Activated CD4-positive, CD25-positive, alpha-beta regulatory T cell (primary cell): Measurements from ENCODE around the gene MLLT1.

Experiments
- DNase-seq, 4 experiments: peaks; one replicate each; lab custom pipeline; 2025; lab: John Stamatoyannopoulos, UW

The MLLT1 gene

DNA sequence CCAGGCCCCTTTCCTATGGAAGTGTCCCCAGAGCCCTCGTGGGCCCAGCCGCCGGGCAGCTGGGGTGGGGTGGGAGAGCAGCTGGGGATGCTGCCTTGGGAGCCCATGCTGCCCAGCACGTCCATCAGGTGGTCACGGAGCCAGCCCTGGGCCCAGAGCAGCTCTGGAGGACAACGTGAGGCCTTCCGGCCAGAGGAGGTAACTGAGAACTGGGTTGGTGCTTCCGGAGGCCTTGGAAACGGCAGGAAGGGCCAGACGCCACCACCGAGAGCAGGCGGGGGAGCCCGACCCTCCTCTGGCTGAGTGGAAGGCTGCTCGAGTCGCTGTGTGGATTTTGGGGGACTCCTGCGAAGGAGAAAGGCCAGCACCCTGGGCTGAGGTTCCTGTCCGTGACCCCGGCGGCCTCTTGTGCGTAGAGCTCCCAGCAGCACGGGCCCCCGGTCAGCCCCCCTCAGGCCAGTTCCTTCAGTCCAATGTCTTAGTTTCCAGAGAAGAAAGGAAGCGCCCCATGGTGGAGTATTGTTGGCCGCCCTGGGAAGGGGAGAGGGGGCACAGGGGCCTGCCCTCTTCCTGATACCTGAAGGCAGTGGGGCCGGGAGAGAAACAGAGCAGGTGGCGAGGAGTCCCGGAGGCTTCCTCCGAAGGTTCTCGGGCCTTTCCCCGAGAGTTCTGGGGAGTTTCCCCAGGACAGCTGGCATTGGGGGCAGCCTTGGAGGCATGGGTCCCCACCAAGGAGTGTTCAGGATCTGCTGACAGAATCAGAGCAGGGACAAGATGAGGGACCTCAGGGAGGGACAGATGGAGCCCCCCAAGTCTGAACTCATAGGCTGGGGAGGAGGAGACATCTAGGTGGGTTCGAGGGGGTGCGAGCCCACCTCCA is 68.8 kb downstream of the MLLT1 start:
- no peak for DNase-seq

DNA sequence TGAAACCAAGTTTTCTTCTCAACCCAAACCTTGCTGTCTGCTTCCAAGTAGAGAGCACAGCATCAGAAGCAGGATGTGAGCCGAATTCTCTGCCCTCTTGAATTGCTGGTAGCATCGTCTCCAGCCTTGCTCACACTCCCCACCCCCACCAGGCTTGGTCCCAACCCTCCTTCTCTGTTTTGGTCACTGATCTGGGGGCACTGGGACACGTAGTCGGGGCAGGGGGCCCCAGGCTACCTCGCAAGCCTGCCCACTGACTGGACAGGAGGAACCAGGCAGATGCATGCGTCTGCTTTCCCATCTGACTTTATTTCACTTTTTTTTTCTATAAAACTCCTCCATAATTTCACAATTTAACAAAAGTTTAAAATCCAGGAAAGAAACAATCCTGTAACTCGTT is 69.7 kb downstream of the MLLT1 start:
- DNase-seq, result no peak

DNA sequence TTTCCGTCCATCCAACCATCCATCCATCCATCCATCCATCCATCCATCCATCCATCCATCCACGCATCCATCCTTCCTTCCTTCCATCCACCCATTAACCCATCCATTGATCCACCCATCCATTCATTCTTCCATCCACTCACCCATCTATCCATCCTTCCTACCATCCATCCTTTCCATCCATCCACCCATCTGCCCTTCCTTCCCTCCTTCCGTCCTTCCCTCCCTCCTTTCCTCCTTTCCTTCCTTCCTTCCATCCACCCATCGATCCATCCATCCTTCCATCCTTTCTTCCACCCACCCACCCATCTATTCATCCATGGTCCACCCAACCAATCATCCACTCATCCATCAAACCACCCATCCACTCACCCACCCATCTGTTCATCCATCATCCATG is 70.1 kb downstream of the MLLT1 start:
- DNase-seq, result no peak

DNA sequence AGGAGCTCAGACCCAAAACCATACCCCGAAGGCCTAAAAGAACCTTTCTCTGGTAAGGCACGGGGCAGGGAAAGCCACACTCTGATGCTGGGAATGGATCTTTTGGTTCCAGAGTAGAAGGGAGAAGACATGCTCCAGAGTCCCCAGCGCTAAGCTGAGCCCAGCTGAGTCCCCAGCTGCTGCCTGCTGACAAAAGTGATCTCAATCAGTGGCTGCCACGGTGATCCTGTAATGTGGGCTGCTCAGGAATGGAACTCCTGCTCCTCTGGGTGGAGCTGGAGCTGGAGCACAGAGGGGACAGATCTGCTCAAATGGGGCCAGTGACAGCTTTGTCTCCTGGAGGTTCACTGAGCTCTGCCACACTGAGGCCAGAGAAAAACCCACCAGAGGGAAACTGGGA is 70.5 kb downstream of the MLLT1 start:
- no peak for DNase-seq

DNA sequence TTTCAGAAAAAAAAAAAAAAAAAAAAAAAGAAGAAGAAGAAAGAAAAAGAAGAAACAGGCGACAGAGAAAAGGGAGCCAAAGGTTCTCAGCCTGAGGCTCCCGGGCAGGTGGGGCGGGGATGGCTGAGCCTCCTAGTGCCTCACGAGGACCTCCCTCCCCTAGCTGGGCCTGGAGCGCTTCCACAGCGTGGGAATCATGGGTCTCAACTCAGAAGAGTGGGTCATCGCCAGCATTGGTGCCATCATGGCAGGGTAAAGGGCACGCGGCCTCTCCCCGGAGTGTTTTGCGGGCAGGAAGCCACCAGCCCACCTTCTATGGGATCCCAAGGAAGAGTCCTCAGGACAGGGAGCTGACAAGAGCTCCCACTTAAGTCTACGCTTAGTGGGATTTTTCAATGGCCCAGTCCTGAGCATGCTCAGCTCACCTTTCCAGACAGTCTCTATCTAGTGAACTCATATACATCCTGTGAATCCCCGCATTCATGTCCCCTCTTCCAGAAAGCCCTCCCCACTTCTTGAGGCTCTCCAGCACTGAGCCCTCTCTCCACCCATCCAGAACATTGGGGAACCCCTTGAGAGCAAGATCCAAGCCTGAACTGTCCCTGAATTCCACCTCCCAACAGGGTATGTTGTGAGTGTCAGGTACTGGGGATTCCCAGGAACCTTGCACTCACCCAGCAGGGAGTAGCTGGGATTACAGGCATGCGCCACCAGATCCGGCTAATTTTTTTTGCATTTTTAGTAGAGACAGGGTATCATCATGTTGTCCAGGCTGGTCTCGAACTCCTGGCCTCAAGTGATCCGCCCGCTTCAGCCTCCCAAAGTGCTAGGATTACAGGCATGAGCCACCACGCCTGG is 74.7 kb downstream of the MLLT1 start:
- DNase-seq, result no peak

DNA sequence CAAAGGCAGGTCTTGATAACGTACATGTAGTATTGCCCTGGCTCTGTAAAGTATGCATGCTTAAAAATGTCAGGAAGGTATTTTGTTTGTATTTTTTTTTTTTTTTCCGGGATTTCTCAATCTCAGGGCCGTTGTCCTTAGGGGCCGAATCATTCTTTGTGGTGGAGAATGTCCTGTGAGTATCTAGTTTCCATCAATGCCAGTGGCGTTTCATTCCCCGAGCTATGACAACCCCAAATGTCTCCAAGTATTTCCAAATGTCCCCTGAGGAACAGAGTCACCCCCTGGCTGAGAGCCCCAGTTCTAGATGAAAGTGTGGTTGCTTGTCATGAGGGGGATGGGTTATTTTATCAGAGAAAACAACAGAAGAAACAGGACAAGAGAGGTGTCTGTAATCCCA is 75.6 kb downstream of the MLLT1 start:
- DNase-seq, result no peak

DNA sequence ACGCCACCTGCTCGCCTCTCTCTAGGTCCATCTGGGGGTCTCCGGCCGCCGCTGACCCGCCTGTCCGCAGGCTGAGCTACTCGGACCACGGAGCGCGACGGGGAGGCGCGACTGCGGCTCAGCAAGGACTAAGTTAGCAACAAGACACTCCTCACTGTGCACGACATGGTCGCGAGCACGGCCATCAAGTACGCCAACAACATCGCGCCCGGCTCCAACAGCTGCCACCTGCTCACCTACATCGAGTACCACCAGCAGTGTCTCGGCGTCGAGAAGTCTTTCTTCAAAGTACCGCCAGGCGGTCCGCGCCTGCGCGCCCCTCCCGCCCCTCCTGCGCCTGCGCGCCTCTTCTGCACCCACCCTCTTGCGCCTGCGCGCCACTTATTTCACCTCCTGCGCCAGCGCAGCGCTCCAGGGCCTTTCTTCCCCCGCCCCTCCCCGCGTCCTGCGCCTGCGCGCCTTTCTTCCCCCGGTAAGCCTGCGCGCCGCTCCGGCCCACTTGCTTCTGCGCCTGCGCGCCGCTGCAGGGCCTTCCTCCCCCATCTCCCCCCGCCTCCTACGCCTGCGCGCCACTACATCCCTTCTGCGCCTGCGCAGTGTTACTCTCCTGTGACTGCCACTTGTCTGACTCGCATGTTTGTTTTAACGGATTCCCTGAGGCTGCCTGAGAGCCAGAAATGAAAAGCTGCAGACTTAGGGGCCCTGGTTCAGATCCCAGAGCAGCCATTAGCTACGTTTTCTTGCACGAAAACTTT is 80.4 kb downstream of the MLLT1 start:
- DNase-seq, result peak; percentile 97 to 100 (median 98)

DNA sequence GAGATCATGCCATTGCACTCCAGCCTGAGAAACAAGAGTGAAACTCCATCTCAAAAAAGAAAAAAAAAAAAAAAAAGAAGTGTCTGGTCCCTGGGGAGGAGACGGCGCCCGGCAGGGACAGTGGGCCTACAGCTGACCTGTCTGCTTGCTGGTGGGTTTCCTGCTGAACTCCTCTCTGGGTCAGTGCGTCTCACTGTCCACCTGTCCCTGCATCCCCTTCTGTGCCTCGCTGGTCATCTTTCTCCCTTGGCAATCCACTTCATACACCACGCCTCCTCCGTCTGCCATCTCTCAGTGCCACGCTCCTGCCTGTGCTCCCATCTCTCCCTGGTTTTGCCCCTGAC is 80.9 kb downstream of the MLLT1 start:
- no peak for DNase-seq

DNA sequence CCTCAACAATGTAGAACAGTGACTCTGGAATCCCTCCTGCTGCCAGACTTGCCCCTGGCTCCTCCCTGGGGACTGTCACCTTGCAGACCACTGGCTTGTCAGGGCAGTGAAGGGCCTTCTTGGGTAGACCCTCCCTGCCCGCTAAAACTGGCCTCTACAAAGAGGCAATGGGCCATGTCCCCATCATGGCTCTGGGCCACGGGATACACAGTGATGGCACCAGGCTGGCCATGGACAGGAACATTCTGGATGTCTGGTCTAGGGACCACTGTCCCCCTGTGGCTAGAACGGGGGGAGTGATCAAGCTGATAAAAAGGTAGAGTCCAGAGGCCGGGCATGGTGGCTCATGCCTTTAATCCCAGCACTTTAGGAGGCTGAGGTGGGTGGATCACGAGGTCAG is 83.4 kb downstream of the MLLT1 start:
- no peak for DNase-seq

DNA sequence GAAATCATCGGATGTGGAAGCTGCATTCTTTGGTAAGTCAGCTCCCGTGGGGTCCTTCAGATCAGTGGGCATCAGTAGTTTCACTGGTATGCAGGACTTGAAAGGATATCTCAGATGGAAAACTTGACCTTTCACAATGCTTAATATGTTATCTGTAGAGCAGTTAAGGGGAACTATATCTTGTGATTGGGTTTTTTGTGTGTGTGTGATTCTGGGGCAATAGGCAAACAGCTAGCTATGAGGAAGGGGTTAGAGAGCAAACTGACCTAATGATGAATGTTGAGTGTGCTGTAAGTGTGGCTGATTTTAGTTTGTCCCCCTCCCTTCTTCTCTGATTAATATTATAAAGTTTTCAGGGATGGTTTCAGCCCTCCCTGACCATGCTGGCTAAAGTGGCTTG is 91.0 kb downstream of the MLLT1 start:
- no peak for DNase-seq

DNA sequence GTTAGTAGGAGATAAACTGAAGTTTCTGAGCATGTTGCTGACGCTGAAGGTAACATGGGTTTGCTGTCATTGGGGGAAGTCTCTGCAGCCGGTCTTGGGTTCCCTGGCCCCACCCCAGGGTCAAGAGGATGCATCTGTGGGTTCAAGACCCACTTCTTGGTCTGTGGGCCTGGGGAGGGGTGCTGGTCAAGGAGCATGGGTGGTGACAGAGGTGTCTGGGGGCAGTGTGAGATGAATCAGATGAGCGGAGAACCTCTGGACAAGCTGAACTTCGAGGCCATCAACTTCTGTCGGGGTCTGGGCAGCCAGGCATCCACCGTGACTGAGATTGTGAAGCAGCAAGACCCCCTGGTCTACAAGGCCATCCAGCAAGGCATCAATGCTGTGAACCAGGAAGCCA is 92.4 kb downstream of the MLLT1 start:
- DNase-seq, result no peak

DNA sequence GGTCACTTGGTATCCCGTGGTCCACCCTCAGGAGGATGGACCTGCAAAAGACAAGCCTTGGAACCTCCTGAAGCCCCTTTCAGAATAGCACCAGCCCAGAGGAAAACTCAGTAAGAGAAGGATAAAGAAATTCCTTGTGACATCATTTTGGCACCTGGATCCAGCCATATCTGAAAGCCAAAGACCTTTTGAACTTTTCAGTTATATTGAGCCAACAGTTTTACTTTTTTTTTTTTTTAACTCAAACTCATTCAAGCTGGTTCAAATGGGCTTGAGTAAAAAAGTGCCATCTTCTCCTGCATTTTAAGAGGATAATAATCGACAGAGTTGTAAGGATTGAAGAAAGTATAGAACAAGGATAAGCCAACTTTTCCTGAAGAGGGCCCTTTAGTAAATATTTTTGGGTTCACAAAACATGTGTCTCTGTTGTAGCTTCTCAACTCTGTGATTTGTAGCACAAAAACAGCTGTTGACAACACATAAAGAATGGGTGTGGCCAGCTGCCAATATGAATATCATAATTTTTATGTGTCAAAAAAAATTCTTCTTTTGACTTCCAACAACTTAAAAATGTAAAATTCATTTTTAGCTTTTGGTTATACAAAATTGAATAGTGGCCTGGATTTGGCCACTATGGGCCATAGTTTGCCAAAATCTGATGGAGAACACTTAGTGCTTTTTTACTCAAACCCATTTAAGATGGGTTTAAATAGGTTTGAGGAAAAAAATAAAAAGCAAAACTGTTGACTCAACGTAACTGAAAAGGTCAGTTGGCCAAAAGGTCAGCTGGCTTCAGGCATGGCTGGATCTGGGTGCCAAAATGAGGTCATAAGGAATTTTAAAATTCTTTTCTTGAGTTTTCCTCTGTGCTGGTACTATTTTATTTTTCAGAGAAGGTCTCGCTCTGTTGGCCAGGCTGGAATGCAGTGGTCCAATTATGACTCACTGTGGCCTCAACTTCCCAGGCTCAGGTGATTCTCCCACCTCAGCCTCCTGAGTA is 93.6 kb downstream of the MLLT1 start:
- DNase-seq, result no peak

DNA sequence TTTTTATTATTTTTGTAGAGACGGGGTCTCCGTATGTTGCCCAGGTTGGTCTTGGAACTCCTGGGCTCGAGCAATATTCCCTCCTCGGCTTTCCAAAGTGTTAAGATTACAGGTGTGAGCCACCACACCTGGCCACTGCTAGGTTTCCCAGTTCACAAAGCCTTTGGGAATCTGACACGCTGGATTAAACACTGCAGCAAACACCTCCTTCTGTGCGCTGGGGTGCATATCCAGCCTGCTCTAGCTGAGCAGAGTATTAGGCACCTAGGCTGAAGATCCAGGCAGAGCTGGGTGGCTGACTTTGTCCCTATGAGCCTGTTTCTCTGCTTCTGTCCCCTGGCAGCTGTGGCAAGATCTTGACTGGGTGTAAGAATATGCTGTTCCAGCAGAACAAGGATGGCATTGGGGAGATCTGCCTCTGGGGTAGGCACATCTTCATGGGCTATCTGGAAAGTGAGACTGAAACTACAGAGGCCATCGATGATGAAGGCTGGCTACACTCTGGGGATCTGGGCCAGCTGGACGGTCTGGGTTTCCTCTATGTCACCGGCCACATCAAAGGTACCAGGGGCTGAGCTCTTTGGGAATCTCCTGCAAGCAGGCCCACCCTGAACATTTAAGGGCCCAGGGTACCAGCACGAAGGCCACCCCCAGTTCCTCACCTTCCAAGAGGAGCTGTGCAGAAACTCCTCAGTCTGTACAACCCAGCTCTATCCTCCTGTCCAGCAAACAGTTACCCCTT is 94.5 kb downstream of the MLLT1 start:
- DNase-seq, result no peak

DNA sequence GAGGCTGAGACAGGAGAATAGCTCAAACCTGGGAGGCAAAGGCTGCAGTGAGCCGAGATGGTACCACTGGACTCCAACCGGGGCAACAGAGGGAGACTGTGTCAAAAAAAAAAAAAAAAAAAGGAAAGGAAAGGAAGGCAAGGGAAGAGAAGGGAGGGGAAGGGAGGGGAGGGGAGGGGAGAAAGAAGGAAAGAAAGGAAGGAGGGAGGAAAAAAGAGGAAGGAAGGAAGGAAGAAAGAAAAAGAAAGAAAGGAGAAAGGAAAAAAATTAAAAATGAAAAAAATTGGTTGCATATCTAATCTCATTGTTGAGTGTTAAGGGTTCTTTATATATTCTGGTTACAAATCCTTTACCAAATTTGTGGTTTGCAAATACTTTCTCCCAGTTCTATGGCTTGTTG is 98.7 kb downstream of the MLLT1 start:
- no peak for DNase-seq

DNA sequence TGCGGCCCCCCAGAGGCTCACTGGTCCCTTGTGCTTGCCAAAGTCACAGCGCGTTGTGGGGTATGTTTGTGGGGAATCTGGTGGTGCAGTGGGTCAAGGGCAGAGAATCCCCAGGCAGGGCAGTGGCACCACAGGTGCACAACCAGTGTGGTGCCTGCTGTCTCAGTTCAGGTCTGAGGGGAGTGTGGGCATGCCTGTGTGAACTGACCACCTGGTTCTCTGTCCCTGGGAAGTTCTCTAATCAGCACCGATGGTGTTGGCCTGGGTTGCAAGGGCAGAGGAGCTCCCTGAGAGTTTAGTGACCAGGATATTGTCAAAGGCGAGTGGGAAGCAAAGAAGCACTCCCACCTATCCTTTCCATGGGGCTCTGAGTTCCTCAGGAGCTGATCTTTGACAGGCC is 106.6 kb downstream of the MLLT1 start:
- no peak for DNase-seq

DNA sequence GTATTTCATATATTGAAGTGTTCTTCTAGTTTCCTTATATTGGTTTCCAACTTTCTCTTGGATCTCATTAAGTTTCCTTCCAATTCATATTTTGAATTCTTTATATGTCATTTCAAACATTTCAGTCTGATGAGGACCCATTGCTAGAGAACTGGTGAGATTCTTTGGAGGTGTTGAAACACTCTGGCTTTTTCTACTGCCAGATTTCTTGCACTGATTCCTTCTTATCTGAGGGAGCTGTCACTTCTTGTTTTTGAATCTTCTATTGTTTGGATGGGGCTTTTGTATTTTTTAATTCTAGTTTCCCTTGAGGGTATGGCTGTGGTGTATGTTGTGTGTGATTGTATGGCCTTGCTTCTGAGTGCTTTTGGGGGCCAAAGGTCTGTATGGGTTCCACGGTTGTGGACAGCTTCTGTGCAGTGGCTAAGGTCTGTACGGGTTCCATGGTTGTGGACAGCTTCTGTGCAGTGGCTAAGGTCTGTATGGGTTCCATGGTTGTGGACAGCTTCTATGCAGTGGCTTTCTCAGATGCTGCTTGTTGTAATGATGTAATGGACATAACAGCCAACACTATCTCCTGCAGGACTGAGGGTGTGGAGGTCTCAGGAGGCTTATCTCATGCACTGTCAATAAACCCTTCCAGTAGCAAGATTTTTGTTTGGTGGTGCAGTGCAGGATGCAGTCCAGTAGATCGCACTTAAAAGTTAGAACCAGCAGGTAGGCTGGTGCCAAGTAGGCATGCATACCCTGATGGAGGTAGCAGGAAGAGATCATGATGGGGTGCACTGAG is 107.5 kb downstream of the MLLT1 start:
- no peak for DNase-seq

DNA sequence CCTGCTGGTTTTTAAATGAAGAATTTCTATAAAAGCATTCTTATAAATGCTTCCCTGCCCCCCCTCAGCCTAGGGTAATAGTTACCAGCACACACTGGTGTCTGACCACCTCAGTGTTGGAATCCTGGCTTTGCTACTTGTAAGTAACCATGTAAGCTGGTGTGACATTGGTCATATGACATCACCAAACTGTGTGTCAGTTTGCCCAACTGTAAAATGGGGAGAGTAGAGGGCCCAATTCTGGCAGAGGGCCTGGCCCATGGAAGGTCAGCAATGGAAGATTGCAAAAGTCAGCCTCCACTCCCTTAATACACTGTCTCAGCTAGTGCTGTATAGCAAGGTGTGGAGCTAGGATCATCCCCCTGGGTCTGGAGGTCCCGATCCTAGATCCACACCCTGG is 112.7 kb downstream of the MLLT1 start:
- DNase-seq, result no peak

DNA sequence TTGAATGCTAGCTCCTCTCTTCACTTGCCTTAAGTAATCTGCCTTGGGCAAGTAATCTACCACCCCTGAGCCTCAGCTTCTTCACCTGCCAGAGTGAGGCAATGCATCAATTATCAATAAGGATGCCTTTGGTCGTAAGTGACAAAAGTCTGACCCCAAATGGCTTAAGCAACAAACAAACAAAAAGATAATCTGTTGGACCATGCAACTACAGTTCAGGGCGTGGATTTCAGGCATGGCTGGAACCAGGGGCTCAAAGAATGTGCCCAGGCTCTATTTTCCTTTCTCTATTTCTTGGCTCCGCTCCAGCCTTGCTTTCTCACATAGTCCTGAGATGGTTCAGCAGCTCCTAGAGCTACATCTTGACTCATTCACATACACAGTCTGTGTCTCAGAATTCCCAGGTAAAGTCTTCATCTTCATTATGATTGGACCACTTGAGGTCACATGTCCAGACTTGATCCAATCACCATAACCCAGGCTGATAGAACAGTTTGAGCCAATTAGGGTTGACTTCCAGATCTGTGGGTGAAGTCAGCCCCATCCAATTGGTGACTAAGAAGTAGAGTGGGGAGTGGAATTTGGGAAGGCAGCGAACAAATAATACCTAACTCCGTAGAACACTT is 114.8 kb downstream of the MLLT1 start:
- DNase-seq, result no peak

DNA sequence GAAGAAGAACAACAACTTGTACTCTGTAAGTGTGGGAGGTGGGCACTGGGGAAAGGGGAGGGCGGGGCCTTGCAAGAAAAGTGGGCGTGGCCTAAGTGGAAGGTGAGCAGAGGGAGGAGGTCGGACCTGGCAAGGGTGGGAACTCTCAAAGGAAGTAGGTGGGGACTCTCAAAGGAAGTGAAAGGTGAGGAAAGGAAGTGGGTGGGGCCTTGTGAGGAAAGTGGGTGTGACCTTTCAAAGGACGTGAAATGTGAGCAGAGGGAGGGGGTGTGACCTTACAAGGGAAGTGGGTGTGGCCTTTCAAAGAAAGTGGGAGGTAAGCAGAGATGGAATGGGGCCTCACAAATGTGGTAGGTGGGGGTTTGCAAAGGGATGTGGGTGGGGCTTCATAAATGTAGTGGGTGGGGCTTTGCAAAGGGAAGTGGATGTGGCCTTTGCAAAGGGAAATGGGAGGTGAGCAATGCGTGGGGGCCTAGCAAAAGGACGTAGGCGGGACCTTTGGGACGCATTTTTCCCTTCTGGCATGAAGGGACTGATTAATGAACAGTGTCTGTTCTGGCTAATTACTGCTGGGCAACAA is 118.4 kb downstream of the MLLT1 start:
- DNase-seq, result peak in 2 of 4 experiments; percentile 9 to 22
